Liver (tissue), 3 donors: ENCODE measurements around the gene ARMS2.

Source experiments
- ATF3 ChIP-seq: IDR thresholded peaks from 2 replicates; pipeline ENCODE4 v1.6.1; 2016; ENCODE audit warnings: antibody characterized with exemption
- CTCF ChIP-seq: fragments of 150-350 bp; IDR thresholded peaks from 2 replicates; pipeline ENCODE4 v1.5.1; 2017; ENCODE audit warnings: improper control_type of control experiment, low read depth, low read length; ENCODE audit not compliant: missing input control
- EGR1 ChIP-seq, 2 donors: IDR thresholded peaks; 2 replicates each; pipeline ENCODE4 v1.6.1; 2016 to 2018; ENCODE audit warnings: antibody characterized with exemption in 2 of 2, low read depth in 2 of 2
- GABPA ChIP-seq, 2 donors: IDR thresholded peaks in 1 of 2; conservative IDR thresholded peaks in 1 of 2; 2 replicates each; pipeline ENCODE4 v1.6.1; 2016; ENCODE audit warnings: antibody characterized with exemption in 2 of 2, mild to moderate bottlenecking in 1 of 2, moderate library complexity in 1 of 2
- RAD21 ChIP-seq, 2 donors: IDR thresholded peaks; 2 replicates each; pipeline ENCODE4 v1.6.1; 2016; ENCODE audit warnings: antibody characterized with exemption in 2 of 2, mild to moderate bottlenecking in 2 of 2
- TAF1 ChIP-seq: conservative IDR thresholded peaks from 2 replicates; pipeline ENCODE4 v1.6.1; 2016; ENCODE audit warnings: antibody characterized with exemption, mild to moderate bottlenecking
- YY1 ChIP-seq: IDR thresholded peaks from 2 replicates; pipeline ENCODE4 v1.6.1; 2016; ENCODE audit warnings: antibody characterized with exemption, mild to moderate bottlenecking
- donor health status: healthy.
- donor health status: healthy.

GRCh38 chr10:122421742-122422141 lies 32.7 kb upstream of the ARMS2 start:
- no peak for TF ChIP-seq CTCF
- TF ChIP-seq YY1: no peak
- no peak for TF ChIP-seq RAD21 (IDR thresholded peaks at IDR 0.05)
- no peak for TF ChIP-seq EGR1 (IDR thresholded peaks at IDR 0.05; ENCODE audit: low read depth in 2 of 2)
- no peak for TF ChIP-seq GABPA (IDR thresholded peaks at IDR 0.05 in 1 of 2, conservative IDR thresholded peaks at IDR 0.05 in 1 of 2)
- TF ChIP-seq ATF3: no peak
- no peak for TF ChIP-seq TAF1
